Measurements from ENCODE around the gene COL23A1. TPM values are rescaled to one million over a fixed set of nuclear protein-coding genes. Genes with fewer than 3 reads are reported as not detected.

COL23A1 gene
- total and polyA plus RNA-seq, 2 donors (not counting 1 experiment from before 2014, with no cell fraction given): 0.20 TPM; not detected in 1

DNA sequence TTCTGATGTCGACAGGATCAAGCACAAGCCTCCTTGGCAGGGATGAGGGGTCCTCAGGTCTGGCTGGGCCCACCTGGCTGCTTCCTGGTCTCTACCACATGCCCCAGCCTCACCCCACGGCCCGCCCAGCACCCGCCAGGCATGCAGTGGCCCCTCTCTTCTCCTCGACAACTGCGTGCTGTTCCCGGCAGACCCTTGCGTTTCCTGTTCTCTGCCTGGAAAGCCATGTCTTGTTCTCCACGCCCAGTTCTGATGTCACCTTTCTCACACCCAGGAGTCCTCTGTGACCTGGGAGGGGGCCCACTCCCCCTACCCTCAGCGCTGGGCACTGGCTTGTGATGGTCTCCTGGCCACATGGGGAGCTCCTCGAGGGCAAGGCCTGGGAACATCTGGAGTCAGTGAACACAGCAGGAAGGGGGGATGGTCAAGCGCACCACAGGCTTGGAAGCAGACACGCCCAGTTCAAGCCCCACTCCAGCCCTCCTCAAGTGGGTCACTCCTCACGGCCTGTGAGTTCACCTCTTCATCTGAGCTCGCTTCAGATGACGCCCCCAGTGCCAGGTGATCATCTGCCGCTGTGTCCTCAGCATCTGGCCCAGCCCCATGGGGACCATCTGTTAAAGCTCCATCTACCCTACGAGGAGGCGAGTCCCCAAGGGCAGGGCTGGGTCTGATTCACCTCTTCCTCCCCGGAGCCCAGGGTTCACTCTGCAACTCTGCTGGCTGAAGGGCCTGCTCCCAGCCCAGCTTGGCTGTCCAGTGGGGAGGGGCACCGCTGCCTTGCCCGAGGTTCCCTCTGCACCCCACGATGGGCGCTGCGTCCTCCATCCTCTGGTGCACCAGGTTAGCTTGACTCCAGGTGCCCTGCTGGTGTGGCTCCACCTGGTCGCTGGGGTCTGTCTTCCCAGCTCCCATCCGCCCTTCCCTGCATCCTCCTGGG is 224.4 kb downstream of the COL23A1 start:
- H3K27ac ChIP-seq (ENCODE audit: low read length in 2 of 2): no peak overlapping the region
- no peaks in the 10 kb centered on the region for H3K27me3 ChIP-seq (replicated peaks in 1 of 4; ENCODE audit: control extremely low read depth in 1 of 4, control insufficient read depth in 3 of 4, insufficient read depth in 4 of 4, low read length in 3 of 4)
- no peaks in the 10 kb centered on the region for H3K36me3 ChIP-seq (replicated peaks in 1 of 2; ENCODE audit: control extremely low read depth in 1 of 2, control insufficient read depth in 1 of 2, extremely low read depth in 1 of 2, insufficient read depth in 2 of 2, low read length in 1 of 2)
- no peak overlapping the region for H3K9ac ChIP-seq (ENCODE audit: low read length)
- Mint-ChIP-seq H3K27ac (no peak overlapping the region), H3K9me3 (ENCODE audit: insufficient read depth) (peaks cover 3% of the 10 kb centered on the region), H3K4me1 (no peaks in the 10 kb centered on the region), H3K27me3 (peaks cover 22% of the 10 kb centered on the region), H3K4me3 (no peak overlapping the region)
- DNase-seq (no peak), ATAC-seq (ENCODE audit: low read depth) (no peak)
- H3K79me2 ChIP-seq (ENCODE audit: control insufficient read depth, insufficient read depth, low read length): no peaks in the 10 kb centered on the region
- H3K9me3 ChIP-seq (ENCODE audit: control extremely low read depth in 1 of 3, control insufficient read depth in 2 of 3, insufficient read depth in 1 of 3, low read length in 2 of 3): peaks cover 0 to 19% (median 0%) of the 10 kb centered on the region in 3 donors
- CTCF ChIA-PET: no interaction called here
- H3K4me3 ChIP-seq (ENCODE audit: control extremely low read depth in 1 of 5, extremely low read depth in 1 of 5, insufficient read depth in 1 of 5, low read depth in 2 of 5, low read length in 4 of 5): no peak overlapping the region
- intact Hi-C loops (cut with micrococcal nuclease): no loop called here
- no peak for TF ChIP-seq EZH2 (IDR thresholded peaks at IDR 0.05; ENCODE audit: borderline replicate concordance, insufficient read depth, low read depth, low read length, poor library complexity, severe bottlenecking)
- TF ChIP-seq, protein P1, sequence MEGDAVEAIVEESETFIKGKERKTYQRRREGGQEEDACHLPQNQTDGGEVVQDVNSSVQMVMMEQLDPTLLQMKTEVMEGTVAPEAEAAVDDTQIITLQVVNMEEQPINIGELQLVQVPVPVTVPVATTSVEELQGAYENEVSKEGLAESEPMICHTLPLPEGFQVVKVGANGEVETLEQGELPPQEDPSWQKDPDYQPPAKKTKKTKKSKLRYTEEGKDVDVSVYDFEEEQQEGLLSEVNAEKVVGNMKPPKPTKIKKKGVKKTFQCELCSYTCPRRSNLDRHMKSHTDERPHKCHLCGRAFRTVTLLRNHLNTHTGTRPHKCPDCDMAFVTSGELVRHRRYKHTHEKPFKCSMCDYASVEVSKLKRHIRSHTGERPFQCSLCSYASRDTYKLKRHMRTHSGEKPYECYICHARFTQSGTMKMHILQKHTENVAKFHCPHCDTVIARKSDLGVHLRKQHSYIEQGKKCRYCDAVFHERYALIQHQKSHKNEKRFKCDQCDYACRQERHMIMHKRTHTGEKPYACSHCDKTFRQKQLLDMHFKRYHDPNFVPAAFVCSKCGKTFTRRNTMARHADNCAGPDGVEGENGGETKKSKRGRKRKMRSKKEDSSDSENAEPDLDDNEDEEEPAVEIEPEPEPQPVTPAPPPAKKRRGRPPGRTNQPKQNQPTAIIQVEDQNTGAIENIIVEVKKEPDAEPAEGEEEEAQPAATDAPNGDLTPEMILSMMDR (IDR thresholded peaks at IDR 0.05): no peak
- no peak overlapping the region for H2AFZ ChIP-seq (ENCODE audit: insufficient read depth, low read depth, low read length, poor library complexity, severe bottlenecking)
- no peaks in the 10 kb centered on the region for H3K4me1 ChIP-seq (ENCODE audit: control insufficient read depth in 2 of 2, insufficient read depth in 2 of 2, low read length in 2 of 2)
- no peaks in the 10 kb centered on the region for H4K20me1 ChIP-seq (ENCODE audit: control insufficient read depth, insufficient read depth, low read length, poor library complexity, severe bottlenecking)
- H3K4me2 ChIP-seq (replicated peaks; ENCODE audit: low read depth, low read length, poor library complexity, severe bottlenecking): no peak overlapping the region
- POLR2A ChIA-PET: no interaction called here
- WGBS (ENCODE audit: insufficient coverage): 90% methylated on average over 27 of the region's 27 CpGs

DNA sequence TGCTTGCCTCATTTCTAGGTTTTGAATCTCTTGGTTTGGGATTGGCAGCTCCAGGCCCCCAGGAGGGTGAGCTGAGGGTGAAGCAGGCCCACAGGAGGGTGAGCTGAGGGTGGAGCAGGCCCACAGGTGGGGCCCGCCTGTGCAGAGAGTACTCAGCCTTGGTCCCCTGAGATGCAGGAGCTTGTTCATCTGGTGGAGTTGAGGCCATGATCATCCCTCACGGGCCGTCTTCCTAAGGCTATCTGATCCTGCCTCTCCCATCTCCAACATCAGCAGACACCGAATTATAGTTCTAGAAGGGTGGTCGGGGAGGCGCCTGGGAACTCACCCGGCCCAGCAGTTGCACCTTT is 225.9 kb downstream of the COL23A1 start:
- H3K79me2 ChIP-seq (ENCODE audit: control insufficient read depth, insufficient read depth, low read length): no peaks in the 10 kb centered on the region
- H3K9me3 ChIP-seq (ENCODE audit: control extremely low read depth in 1 of 3, control insufficient read depth in 2 of 3, insufficient read depth in 1 of 3, low read length in 2 of 3): peaks cover 0 to 8% (median 0%) of the 10 kb centered on the region in 3 donors
- H3K9ac ChIP-seq (ENCODE audit: low read length): no peak overlapping the region
- Mint-ChIP-seq H3K4me3 (no peak overlapping the region), H3K4me1 (no peaks in the 10 kb centered on the region), H3K9me3 (ENCODE audit: insufficient read depth) (no peaks in the 10 kb centered on the region), H3K27ac (no peak overlapping the region), H3K27me3 (peaks cover 21% of the 10 kb centered on the region)
- POLR2A ChIA-PET: no interaction called here
- H3K27ac ChIP-seq (ENCODE audit: low read length in 2 of 2): no peak overlapping the region
- TF ChIP-seq, protein P1 (IDR thresholded peaks at IDR 0.05): no peak
- TF ChIP-seq EZH2 (IDR thresholded peaks at IDR 0.05; ENCODE audit: borderline replicate concordance, insufficient read depth, low read depth, low read length, poor library complexity, severe bottlenecking): no peak
- H4K20me1 ChIP-seq (ENCODE audit: control insufficient read depth, insufficient read depth, low read length, poor library complexity, severe bottlenecking): no peaks in the 10 kb centered on the region
- CTCF ChIA-PET: no interaction called here
- no peak overlapping the region for H2AFZ ChIP-seq (ENCODE audit: insufficient read depth, low read depth, low read length, poor library complexity, severe bottlenecking)
- H3K4me2 ChIP-seq (replicated peaks; ENCODE audit: low read depth, low read length, poor library complexity, severe bottlenecking): no peak overlapping the region
- H3K36me3 ChIP-seq (replicated peaks in 1 of 2; ENCODE audit: control extremely low read depth in 1 of 2, control insufficient read depth in 1 of 2, extremely low read depth in 1 of 2, insufficient read depth in 2 of 2, low read length in 1 of 2): no peaks in the 10 kb centered on the region
- ATAC-seq (ENCODE audit: low read depth): no peak
- intact Hi-C loops (cut with micrococcal nuclease): no loop called here
- no peaks in the 10 kb centered on the region for H3K27me3 ChIP-seq (replicated peaks in 1 of 4; ENCODE audit: control extremely low read depth in 1 of 4, control insufficient read depth in 3 of 4, insufficient read depth in 4 of 4, low read length in 3 of 4)
- 91% methylated on average over 6 of the region's 7 CpGs for WGBS (ENCODE audit: insufficient coverage)
- H3K4me3 ChIP-seq (ENCODE audit: control extremely low read depth in 1 of 5, extremely low read depth in 1 of 5, insufficient read depth in 1 of 5, low read depth in 2 of 5, low read length in 4 of 5): no peak overlapping the region
- H3K4me1 ChIP-seq (ENCODE audit: control insufficient read depth in 2 of 2, insufficient read depth in 2 of 2, low read length in 2 of 2): no peaks in the 10 kb centered on the region
- no peak for DNase-seq

Data from B cell (primary cell).